Mesendoderm (in vitro differentiated cells): ENCODE measurements around the gene TDRD3.
A peak's percentile ranks its signal among the peaks of the same experiment; 100 is the strongest.

Source experiments
- DNase-seq: peaks from one replicate; pipeline ENCODE4 v3.0.0; 2013
- H2AK5ac ChIP-seq: 2 replicates; pipeline ENCODE4 v1.6.1; 2013; ENCODE audit warnings: low read length, inconsistent platforms
- H2BK120ac ChIP-seq: 2 replicates; pipeline ENCODE4 v1.6.1; 2013; ENCODE audit warnings: low read depth, mild to moderate bottlenecking, low read length, moderate library complexity, mixed read lengths
- H2BK15ac ChIP-seq: replicated peaks from 2 replicates; pipeline ENCODE4 v1.6.1; 2013; ENCODE audit warnings: low read depth, mild to moderate bottlenecking, moderate library complexity
- H2BK5ac ChIP-seq: 2 replicates; pipeline ENCODE4 v1.6.1; 2013; ENCODE audit warnings: low read length, inconsistent platforms
- H3K18ac ChIP-seq: 2 replicates; pipeline ENCODE4 v1.6.1; 2013; ENCODE audit warnings: mild to moderate bottlenecking, low read length, mixed read lengths
- H3K23ac ChIP-seq: one replicate; pipeline ENCODE4 v1.6.1; 2013; ENCODE audit warnings: low read length
- H3K27ac ChIP-seq: 2 replicates; pipeline ENCODE4 v1.5.1; 2013; ENCODE audit warnings: low read depth, mild to moderate bottlenecking, inconsistent platforms, low read length, moderate library complexity
- H3K27me3 ChIP-seq: 2 replicates; pipeline ENCODE4 v1.6.1; 2013; ENCODE audit warnings: low read length, control low read depth, mild to moderate bottlenecking, inconsistent platforms; ENCODE audit not compliant: insufficient read depth, poor library complexity
- H3K36me3 ChIP-seq: 2 replicates; pipeline ENCODE4 v1.6.1; 2013; ENCODE audit warnings: low read length, inconsistent platforms; ENCODE audit not compliant: control insufficient read depth, insufficient read depth
- H3K4ac ChIP-seq: one replicate; pipeline ENCODE4 v1.6.1; 2013; ENCODE audit warnings: low read depth, mild to moderate bottlenecking, low read length, moderate library complexity
- H3K4me1 ChIP-seq: 2 replicates; pipeline ENCODE4 v1.6.1; 2013; ENCODE audit warnings: low read depth, low read length, inconsistent platforms; ENCODE audit not compliant: control insufficient read depth
- H3K4me2 ChIP-seq: 2 replicates; pipeline ENCODE4 v1.6.1; 2013; ENCODE audit warnings: low read length
- H3K4me3 ChIP-seq: 2 replicates; pipeline ENCODE4 v1.5.1; 2013; ENCODE audit warnings: mild to moderate bottlenecking, low read length
- H3K56ac ChIP-seq: one replicate; pipeline ENCODE4 v1.6.1; 2013; ENCODE audit warnings: low read length
- H3K79me1 ChIP-seq: 2 replicates; pipeline ENCODE4 v1.6.1; 2013; ENCODE audit warnings: low read length, inconsistent platforms
- H3K79me2 ChIP-seq: 2 replicates; pipeline ENCODE4 v1.6.1; 2013; ENCODE audit warnings: mild to moderate bottlenecking, low read length; ENCODE audit not compliant: control insufficient read depth, insufficient read depth
- H3K9ac ChIP-seq: 2 replicates; pipeline ENCODE4 v1.6.1; 2013; ENCODE audit warnings: low read length, inconsistent platforms
- H4K5ac ChIP-seq: one replicate; pipeline ENCODE4 v1.6.1; 2013; ENCODE audit warnings: low read length
- H4K8ac ChIP-seq: one replicate; pipeline ENCODE4 v1.6.1; 2013; ENCODE audit warnings: low read depth, mild to moderate bottlenecking, control low read depth, low read length, moderate library complexity
- WGBS: extraction: QIAGEN DNeasy Blood & Tissue Kit; methylation state at CpG from one replicate; pipeline ENCODE4 v1.1.7; 2013; ENCODE audit warnings: low lambda C conversion rate, missing lambda C conversion rate; ENCODE audit not compliant: insufficient coverage; ENCODE audit errors: extremely low coverage; 5-methylcytosine and 5-hydroxymethylcytosine counted together

Gene TDRD3

GRCh38 chr13:60352644-60353043 is 44.4 kb upstream of the TDRD3 start:
- no peak overlapping the region for H2BK120ac ChIP-seq
- no peaks in the 10 kb centered on the region for H3K79me2 ChIP-seq

GRCh38 chr13:60355056-60355455 is 42.0 kb upstream of the TDRD3 start:
- H3K56ac ChIP-seq, result no peak overlapping the region
- H2AK5ac ChIP-seq, result no peak overlapping the region
- H3K79me2 ChIP-seq, result no peaks in the 10 kb centered on the region
- no peak overlapping the region for H3K4ac ChIP-seq
- H2BK5ac ChIP-seq, result no peak overlapping the region
- no peak for DNase-seq
- no peaks in the 10 kb centered on the region for H3K27me3 ChIP-seq
- no peak overlapping the region for H3K9ac ChIP-seq
- no peak overlapping the region for H3K27ac ChIP-seq
- no peak overlapping the region for H3K4me2 ChIP-seq
- no peak overlapping the region for H3K23ac ChIP-seq
- no peaks in the 10 kb centered on the region for H3K79me1 ChIP-seq
- H2BK15ac ChIP-seq, result no peak overlapping the region
- H3K18ac ChIP-seq, result no peak overlapping the region
- no peaks in the 10 kb centered on the region for H3K4me1 ChIP-seq
- no peak overlapping the region for H4K8ac ChIP-seq
- no peak overlapping the region for H2BK120ac ChIP-seq
- no peak overlapping the region for H3K4me3 ChIP-seq
- no peak overlapping the region for H4K5ac ChIP-seq
- no peaks in the 10 kb centered on the region for H3K36me3 ChIP-seq

More at GRCh38 chr13:60352644-60353043, 44.4 kb upstream of the TDRD3 start:
- Histone ChIP-seq H3K27ac (no peak overlapping the region), H2BK5ac (no peak overlapping the region), H4K8ac (no peak overlapping the region), H3K36me3 (no peaks in the 10 kb centered on the region), H3K4me3 (no peak overlapping the region), H3K27me3 (no peaks in the 10 kb centered on the region), H3K79me1 (no peaks in the 10 kb centered on the region), H3K18ac (no peak overlapping the region), H4K5ac (no peak overlapping the region), H3K56ac (no peak overlapping the region), H2AK5ac (no peak overlapping the region), H2BK15ac (no peak overlapping the region), H3K23ac (no peak overlapping the region), H3K9ac (no peak overlapping the region), H3K4me2 (no peak overlapping the region), H3K4me1 (no peaks in the 10 kb centered on the region), H3K4ac (no peak overlapping the region)
- no peak for DNase-seq

- Histone ChIP-seq H3K9ac (no peak overlapping the region), H3K4ac (no peak overlapping the region), H3K27ac (no peak overlapping the region), H3K23ac (no peak overlapping the region), H3K36me3 (no peaks in the 10 kb centered on the region), H3K4me2 (no peak overlapping the region), H4K5ac (no peak overlapping the region), H2BK15ac (no peak overlapping the region), H4K8ac (no peak overlapping the region), H3K4me1 (no peaks in the 10 kb centered on the region), H3K27me3 (no peaks in the 10 kb centered on the region), H2AK5ac (no peak overlapping the region), H2BK120ac (no peak overlapping the region), H2BK5ac (no peak overlapping the region), H3K56ac (no peak overlapping the region), H3K4me3 (no peak overlapping the region), H3K79me1 (no peaks in the 10 kb centered on the region), H3K79me2 (no peaks in the 10 kb centered on the region), H3K18ac (no peak overlapping the region)
- no peak for DNase-seq
Observed at GRCh38 chr13:60356970-60357369, 40.0 kb upstream of the TDRD3 start.

- H3K56ac ChIP-seq, result no peak overlapping the region
- DNase-seq, result no peak
- no peak overlapping the region for H2AK5ac ChIP-seq
- no peak overlapping the region for H4K8ac ChIP-seq
- no peaks in the 10 kb centered on the region for H3K79me2 ChIP-seq
- H3K79me1 ChIP-seq, result no peaks in the 10 kb centered on the region
- no peak overlapping the region for H2BK120ac ChIP-seq
- H3K9ac ChIP-seq, result no peak overlapping the region
- no peak overlapping the region for H3K27ac ChIP-seq
- H3K4me3 ChIP-seq, result no peak overlapping the region
- H3K36me3 ChIP-seq, result no peaks in the 10 kb centered on the region
- no peak overlapping the region for H3K23ac ChIP-seq
- no peak overlapping the region for H2BK5ac ChIP-seq
- no peak overlapping the region for H3K4me2 ChIP-seq
- no peak overlapping the region for H4K5ac ChIP-seq
- WGBS, result no CpG with 5 or more reads among the region's 2 CpGs
- no peaks in the 10 kb centered on the region for H3K4me1 ChIP-seq
- H3K27me3 ChIP-seq, result no peaks in the 10 kb centered on the region
- H3K4ac ChIP-seq, result no peak overlapping the region
- no peak overlapping the region for H2BK15ac ChIP-seq
- no peak overlapping the region for H3K18ac ChIP-seq
Observed at GRCh38 chr13:60358453-60358852, 38.6 kb upstream of the TDRD3 start.

GRCh38 chr13:60363288-60363687 is 33.7 kb upstream of the TDRD3 start:
- no peak overlapping the region for H3K23ac ChIP-seq
- H3K18ac ChIP-seq, result no peak overlapping the region
- no peaks in the 10 kb centered on the region for H3K79me2 ChIP-seq
- H3K79me1 ChIP-seq, result no peaks in the 10 kb centered on the region
- H2BK5ac ChIP-seq, result no peak overlapping the region
- no peak overlapping the region for H4K8ac ChIP-seq
- H3K4me2 ChIP-seq, result no peak overlapping the region
- DNase-seq, result peak; percentile 44
- no peak overlapping the region for H3K27ac ChIP-seq
- H3K56ac ChIP-seq, result no peak overlapping the region
- no peaks in the 10 kb centered on the region for H3K27me3 ChIP-seq
- H2BK120ac ChIP-seq, result no peak overlapping the region
- H3K4me1 ChIP-seq, result no peaks in the 10 kb centered on the region
- no peak overlapping the region for H4K5ac ChIP-seq
- H3K4ac ChIP-seq, result no peak overlapping the region
- no peak overlapping the region for H3K9ac ChIP-seq
- H2BK15ac ChIP-seq, result no peak overlapping the region
- no peak overlapping the region for H2AK5ac ChIP-seq
- H3K4me3 ChIP-seq, result no peak overlapping the region
- no peaks in the 10 kb centered on the region for H3K36me3 ChIP-seq
- WGBS, result no CpG with 5 or more reads among the region's 2 CpGs

GRCh38 chr13:60369242-60369641 is 27.8 kb upstream of the TDRD3 start:
- no peaks in the 10 kb centered on the region for H3K27me3 ChIP-seq
- H4K5ac ChIP-seq, result no peak overlapping the region
- no peak overlapping the region for H2AK5ac ChIP-seq
- H3K4me1 ChIP-seq, result no peaks in the 10 kb centered on the region
- no peak overlapping the region for H3K4me3 ChIP-seq
- no peak overlapping the region for H2BK120ac ChIP-seq
- H3K27ac ChIP-seq, result no peak overlapping the region
- H3K79me1 ChIP-seq, result no peaks in the 10 kb centered on the region
- no peak overlapping the region for H2BK15ac ChIP-seq
- no peak overlapping the region for H3K23ac ChIP-seq
- H3K36me3 ChIP-seq, result no peaks in the 10 kb centered on the region
- H3K18ac ChIP-seq, result no peak overlapping the region
- H2BK5ac ChIP-seq, result no peak overlapping the region
- no peak overlapping the region for H3K4ac ChIP-seq
- no peak overlapping the region for H3K4me2 ChIP-seq
- H3K9ac ChIP-seq, result no peak overlapping the region
- H3K56ac ChIP-seq, result no peak overlapping the region
- H3K79me2 ChIP-seq, result no peaks in the 10 kb centered on the region
- no peak for DNase-seq
- no peak overlapping the region for H4K8ac ChIP-seq
